ENCODE data around the gene ZNF195.
A peak's percentile ranks its signal among the peaks of the same experiment; 100 is the strongest.
"Not testable (repeated sequence)": the region's sequence is repeated elsewhere in the genome, so short reads cannot be mapped to it uniquely, and the experiment has no call there.

The ZNF195 gene

GRCh38 chr11:3341298-3341697, 37.6 kb downstream of the ZNF195 start:
- ChIA-PET CTCF (interaction anchor here (0.9 to 4.3 kb wide), 13 partner anchors 11 to 365 kb away, joined by 3 to 53 read pairs (median 6); no protein-coding TSS in a partner anchor), POLR2A (interaction anchor here (0.7 kb wide), 1 partner anchor 67 kb away, joined by 3 read pairs; no protein-coding TSS in a partner anchor)
- Histone ChIP-seq H3K4me3 (ENCODE audit: control insufficient read depth in 1 of 7, extremely low read depth in 1 of 7, insufficient read depth in 4 of 7, low read depth in 2 of 7, low read length in 6 of 7) (no peak overlapping the region), H3K27ac (ENCODE audit: insufficient read depth in 1 of 2, low read depth in 1 of 2, low read length in 2 of 2, poor library complexity in 1 of 2, severe bottlenecking in 2 of 2) (no peak overlapping the region), H3K27me3 (replicated peaks in 2 of 5; ENCODE audit: control insufficient read depth in 4 of 5, insufficient read depth in 5 of 5, low read length in 4 of 5) (peaks cover 0 to 14% (median 6%) of the 10 kb centered on the region in 5 experiments), H3K9me3 (ENCODE audit: control extremely low read depth in 1 of 5, control insufficient read depth in 4 of 5, insufficient read depth in 2 of 5, low read depth in 1 of 5, low read length in 4 of 5) (no peaks in the 10 kb centered on the region), H3K4me1 (ENCODE audit: control extremely low read depth in 1 of 4, control insufficient read depth in 4 of 4, insufficient read depth in 4 of 4, low read length in 3 of 4) (no peaks in the 10 kb centered on the region), H3K36me3 (ENCODE audit: control insufficient read depth in 4 of 4, insufficient read depth in 4 of 4, low read length in 3 of 4) (no peaks in the 10 kb centered on the region)
- peak; percentile 48 to 73 (median 62) for DNase-seq
- 8% methylated on average over 6 of the region's 10 CpGs for WGBS (ENCODE audit: insufficient coverage)

GRCh38 chr11:3340025-3340424, 38.9 kb downstream of the ZNF195 start:
- Histone ChIP-seq H3K27me3 (replicated peaks in 2 of 5; ENCODE audit: control insufficient read depth in 4 of 5, insufficient read depth in 5 of 5, low read length in 4 of 5) (peaks cover 0 to 14% (median 6%) of the 10 kb centered on the region in 5 experiments), H3K36me3 (ENCODE audit: control insufficient read depth in 4 of 4, insufficient read depth in 4 of 4, low read length in 3 of 4) (no peaks in the 10 kb centered on the region), H3K27ac (ENCODE audit: insufficient read depth in 1 of 2, low read depth in 1 of 2, low read length in 2 of 2, poor library complexity in 1 of 2, severe bottlenecking in 2 of 2) (no peak overlapping the region), H3K9me3 (ENCODE audit: control extremely low read depth in 1 of 5, control insufficient read depth in 4 of 5, insufficient read depth in 2 of 5, low read depth in 1 of 5, low read length in 4 of 5) (no peaks in the 10 kb centered on the region), H3K4me1 (ENCODE audit: control extremely low read depth in 1 of 4, control insufficient read depth in 4 of 4, insufficient read depth in 4 of 4, low read length in 3 of 4) (no peaks in the 10 kb centered on the region), H3K4me3 (ENCODE audit: control insufficient read depth in 1 of 7, extremely low read depth in 1 of 7, insufficient read depth in 4 of 7, low read depth in 2 of 7, low read length in 6 of 7) (no peak overlapping the region)
- POLR2A ChIA-PET: no interaction called here
- no peak for DNase-seq
- CTCF ChIA-PET: interaction anchor here (0.6 to 4.3 kb wide), 8 partner anchors 12 to 327 kb away, joined by 3 to 53 read pairs (median 7); no protein-coding TSS in a partner anchor
- 96% methylated on average over 3 of the region's 4 CpGs for WGBS (ENCODE audit: insufficient coverage)

- ChIA-PET POLR2A (no interaction called here), CTCF (interaction anchor here (1.5 to 4.3 kb wide), 3 partner anchors 69 to 73 kb away, joined by 3 to 53 read pairs (median 5); no protein-coding TSS in a partner anchor)
These were observed 39.7 kb downstream of the ZNF195 start for GRCh38 chr11:3339340-3339624.

GRCh38 chr11:3338569-3339339, 40.2 kb downstream of the ZNF195 start:
- WGBS (ENCODE audit: insufficient coverage): 94% methylated on average over 7 of the region's 7 CpGs
- Histone ChIP-seq H3K4me1 (ENCODE audit: control extremely low read depth in 1 of 4, control insufficient read depth in 4 of 4, insufficient read depth in 4 of 4, low read length in 3 of 4) (no peaks in the 10 kb centered on the region), H3K27ac (ENCODE audit: insufficient read depth in 1 of 2, low read depth in 1 of 2, low read length in 2 of 2, poor library complexity in 1 of 2, severe bottlenecking in 2 of 2) (no peak overlapping the region), H3K9me3 (ENCODE audit: control extremely low read depth in 1 of 5, control insufficient read depth in 4 of 5, insufficient read depth in 2 of 5, low read depth in 1 of 5, low read length in 4 of 5) (no peaks in the 10 kb centered on the region), H3K36me3 (ENCODE audit: control insufficient read depth in 4 of 4, insufficient read depth in 4 of 4, low read length in 3 of 4) (no peaks in the 10 kb centered on the region), H3K4me3 (ENCODE audit: control insufficient read depth in 1 of 7, extremely low read depth in 1 of 7, insufficient read depth in 4 of 7, low read depth in 2 of 7, low read length in 6 of 7) (no peak overlapping the region), H3K27me3 (replicated peaks in 2 of 5; ENCODE audit: control insufficient read depth in 4 of 5, insufficient read depth in 5 of 5, low read length in 4 of 5) (peaks cover 0 to 12% (median 4%) of the 10 kb centered on the region in 5 experiments)
- ChIA-PET CTCF (interaction anchor here (4.3 kb wide), 1 partner anchor 69 kb away, joined by 53 read pairs; no protein-coding TSS in a partner anchor), POLR2A (no interaction called here)
- no peak for DNase-seq

More at GRCh38 chr11:3339340-3339624, 39.7 kb downstream of the ZNF195 start:
- H3K4me3 ChIP-seq (ENCODE audit: control insufficient read depth in 1 of 7, extremely low read depth in 1 of 7, insufficient read depth in 4 of 7, low read depth in 2 of 7, low read length in 6 of 7): no peak overlapping the region
- no peak for DNase-seq
- no peaks in the 10 kb centered on the region for H3K36me3 ChIP-seq (ENCODE audit: control insufficient read depth in 4 of 4, insufficient read depth in 4 of 4, low read length in 3 of 4)
- 83% methylated on average over 1 of the region's 1 CpG for WGBS (ENCODE audit: insufficient coverage)
- H3K27me3 ChIP-seq (replicated peaks in 2 of 5; ENCODE audit: control insufficient read depth in 4 of 5, insufficient read depth in 5 of 5, low read length in 4 of 5): peaks cover 0 to 13% (median 4%) of the 10 kb centered on the region in 5 experiments
- H3K27ac ChIP-seq (ENCODE audit: insufficient read depth in 1 of 2, low read depth in 1 of 2, low read length in 2 of 2, poor library complexity in 1 of 2, severe bottlenecking in 2 of 2): no peak overlapping the region
- H3K9me3 ChIP-seq (ENCODE audit: control extremely low read depth in 1 of 5, control insufficient read depth in 4 of 5, insufficient read depth in 2 of 5, low read depth in 1 of 5, low read length in 4 of 5): no peaks in the 10 kb centered on the region
- no peaks in the 10 kb centered on the region for H3K4me1 ChIP-seq (ENCODE audit: control extremely low read depth in 1 of 4, control insufficient read depth in 4 of 4, insufficient read depth in 4 of 4, low read length in 3 of 4)

GRCh38 chr11:3336420-3336819, 42.5 kb downstream of the ZNF195 start:
- H3K36me3 ChIP-seq (ENCODE audit: control insufficient read depth in 4 of 4, insufficient read depth in 4 of 4, low read length in 3 of 4); POLR2A ChIA-PET; DNase-seq; H3K27ac ChIP-seq (ENCODE audit: insufficient read depth in 1 of 2, low read depth in 1 of 2, low read length in 2 of 2, poor library complexity in 1 of 2, severe bottlenecking in 2 of 2); H3K4me1 ChIP-seq (ENCODE audit: control extremely low read depth in 1 of 4, control insufficient read depth in 4 of 4, insufficient read depth in 4 of 4, low read length in 3 of 4); H3K9me3 ChIP-seq (ENCODE audit: control extremely low read depth in 1 of 5, control insufficient read depth in 4 of 5, insufficient read depth in 2 of 5, low read depth in 1 of 5, low read length in 4 of 5); H3K4me3 ChIP-seq (ENCODE audit: control insufficient read depth in 1 of 7, extremely low read depth in 1 of 7, insufficient read depth in 4 of 7, low read depth in 2 of 7, low read length in 6 of 7); H3K27me3 ChIP-seq (replicated peaks in 2 of 5; ENCODE audit: control insufficient read depth in 4 of 5, insufficient read depth in 5 of 5, low read length in 4 of 5): not testable (repeated sequence)
- WGBS (ENCODE audit: insufficient coverage): no CpG with 5 or more reads among the region's 10 CpGs
- CTCF ChIA-PET: interaction anchor here (0.6 kb wide), 1 partner anchor 42 kb away, joined by 4 read pairs; no protein-coding TSS in a partner anchor

- H3K4me1 ChIP-seq (ENCODE audit: control extremely low read depth in 1 of 4, control insufficient read depth in 4 of 4, insufficient read depth in 4 of 4, low read length in 3 of 4); H3K27ac ChIP-seq (ENCODE audit: insufficient read depth in 1 of 2, low read depth in 1 of 2, low read length in 2 of 2, poor library complexity in 1 of 2, severe bottlenecking in 2 of 2); CTCF ChIA-PET; H3K9me3 ChIP-seq (ENCODE audit: control extremely low read depth in 1 of 5, control insufficient read depth in 4 of 5, insufficient read depth in 2 of 5, low read depth in 1 of 5, low read length in 4 of 5); H3K4me3 ChIP-seq (ENCODE audit: control insufficient read depth in 1 of 7, extremely low read depth in 1 of 7, insufficient read depth in 4 of 7, low read depth in 2 of 7, low read length in 6 of 7); DNase-seq; H3K36me3 ChIP-seq (ENCODE audit: control insufficient read depth in 4 of 4, insufficient read depth in 4 of 4, low read length in 3 of 4); H3K27me3 ChIP-seq (replicated peaks in 2 of 5; ENCODE audit: control insufficient read depth in 4 of 5, insufficient read depth in 5 of 5, low read length in 4 of 5); POLR2A ChIA-PET: not testable (repeated sequence)
- WGBS (ENCODE audit: insufficient coverage): no CpG with 5 or more reads among the region's 8 CpGs
These were observed 45.8 kb downstream of the ZNF195 start for GRCh38 chr11:3333157-3333556.

GRCh38 chr11:3331078-3331477, 47.9 kb downstream of the ZNF195 start:
- H3K27ac ChIP-seq (ENCODE audit: insufficient read depth in 1 of 2, low read depth in 1 of 2, low read length in 2 of 2, poor library complexity in 1 of 2, severe bottlenecking in 2 of 2); POLR2A ChIA-PET; H3K27me3 ChIP-seq (replicated peaks in 2 of 5; ENCODE audit: control insufficient read depth in 4 of 5, insufficient read depth in 5 of 5, low read length in 4 of 5); H3K9me3 ChIP-seq (ENCODE audit: control extremely low read depth in 1 of 5, control insufficient read depth in 4 of 5, insufficient read depth in 2 of 5, low read depth in 1 of 5, low read length in 4 of 5); DNase-seq; H3K4me3 ChIP-seq (ENCODE audit: control insufficient read depth in 1 of 7, extremely low read depth in 1 of 7, insufficient read depth in 4 of 7, low read depth in 2 of 7, low read length in 6 of 7); H3K4me1 ChIP-seq (ENCODE audit: control extremely low read depth in 1 of 4, control insufficient read depth in 4 of 4, insufficient read depth in 4 of 4, low read length in 3 of 4); CTCF ChIA-PET; H3K36me3 ChIP-seq (ENCODE audit: control insufficient read depth in 4 of 4, insufficient read depth in 4 of 4, low read length in 3 of 4): not testable (repeated sequence)
- no CpG with 5 or more reads among the region's 3 CpGs for whole genome bisulfite sequencing (ENCODE audit: insufficient coverage)

Data from common myeloid progenitor, CD34-positive (primary cell).